ENCODE measurements around the gene SFTPB.
"Not testable (repeated sequence)": the region's sequence is repeated elsewhere in the genome, so short reads cannot be mapped to it uniquely, and the experiment has no call there.

Gene SFTPB

GRCh38 chr2:85621338-85621737 is 46.7 kb downstream of the SFTPB start:
- no peak for DNase-seq
- peaks cover 59 to 75% (median 70%) of the 10 kb centered on the region in 3 donors for H3K36me3 ChIP-seq
- no peak for TF ChIP-seq CTCF (IDR thresholded peaks at IDR 0.05)

GRCh38 chr2:85619617-85620016 is 48.4 kb downstream of the SFTPB start:
- Histone ChIP-seq H3K27me3 (no peaks in the 10 kb centered on the region), H3K9me3 (no peaks in the 10 kb centered on the region), H3K27ac (no peak overlapping the region), H3K36me3 (peaks cover 42 to 58% (median 55%) of the 10 kb centered on the region in 3 donors), H3K4me3 (no peak overlapping the region), H3K4me1 (peaks cover 0 to 32% (median 15%) of the 10 kb centered on the region in 4 donors)
- DNase-seq = no peak
- no peak for TF ChIP-seq CTCF (IDR thresholded peaks at IDR 0.05)
- intact Hi-C loops (cut with DNase I; ENCODE audit: low total_unique reads) = no loop called here

More at GRCh38 chr2:85621338-85621737, 46.7 kb downstream of the SFTPB start:
- no peak overlapping the region for H3K27ac ChIP-seq
- no peaks in the 10 kb centered on the region for H3K27me3 ChIP-seq
- peaks cover 0 to 25% (median 15%) of the 10 kb centered on the region in 4 donors for H3K4me1 ChIP-seq
- no peak overlapping the region for H3K4me3 ChIP-seq
- intact Hi-C loops (cut with DNase I; ENCODE audit: low total_unique reads) = no loop called here
- H3K9me3 ChIP-seq = no peaks in the 10 kb centered on the region

- H3K27me3 ChIP-seq; H3K9me3 ChIP-seq; DNase-seq; intact Hi-C loops (cut with DNase I; ENCODE audit: low total_unique reads); H3K27ac ChIP-seq; H3K4me3 ChIP-seq: not testable (repeated sequence)
- Histone ChIP-seq H3K4me1 (peaks cover 0 to 32% (median 15%) of the 10 kb centered on the region in 4 donors), H3K36me3 (peaks cover 23 to 41% (median 38%) of the 10 kb centered on the region in 3 donors)
Measured at GRCh38 chr2:85617723-85618122, 50.3 kb downstream of the SFTPB start.

- Histone ChIP-seq H3K36me3 (peaks cover 4 to 18% (median 17%) of the 10 kb centered on the region in 3 donors), H3K27ac (peak overlapping the region; percentile 84 to 87), H3K9me3 (no peaks in the 10 kb centered on the region), H3K4me3 (peak overlapping the region; percentile 82 to 90), H3K27me3 (no peaks in the 10 kb centered on the region), H3K4me1 (peaks cover 0 to 46% (median 23%) of the 10 kb centered on the region in 4 donors)
- no peak for DNase-seq
- intact Hi-C loops (cut with DNase I; ENCODE audit: low total_unique reads) = no loop called here
- TF ChIP-seq CTCF (IDR thresholded peaks at IDR 0.05) = no peak
Measured at GRCh38 chr2:85615413-85615728, 52.6 kb downstream of the SFTPB start.

GRCh38 chr2:85614757-85615156 is 53.2 kb downstream of the SFTPB start:
- DNase-seq; intact Hi-C loops (cut with DNase I; ENCODE audit: low total_unique reads); H3K4me3 ChIP-seq; H3K9me3 ChIP-seq; H3K27ac ChIP-seq; H3K27me3 ChIP-seq: not testable (repeated sequence)
- Histone ChIP-seq H3K4me1 (peaks cover 0 to 52% (median 29%) of the 10 kb centered on the region in 4 donors), H3K36me3 (peaks cover 0 to 17% (median 11%) of the 10 kb centered on the region in 3 donors)

- Histone ChIP-seq H3K9me3 (no peaks in the 10 kb centered on the region), H3K36me3 (peaks cover 5 to 17% (median 5%) of the 10 kb centered on the region in 3 donors), H3K27me3 (no peaks in the 10 kb centered on the region), H3K4me1 (peaks cover 0 to 59% (median 34%) of the 10 kb centered on the region in 4 donors), H3K27ac (no peak overlapping the region), H3K4me3 (no peak overlapping the region)
- no peak for TF ChIP-seq CTCF (IDR thresholded peaks at IDR 0.05)
- intact Hi-C loops (cut with DNase I; ENCODE audit: low total_unique reads) = no loop called here
- DNase-seq = no peak
Measured at GRCh38 chr2:85613717-85614515, 54.1 kb downstream of the SFTPB start.
